ENCODE results near the gene GLG1.
"Not testable (repeated sequence)": the region's sequence is repeated elsewhere in the genome, so short reads cannot be mapped to it uniquely, and the experiment has no call there.

- not testable (repeated sequence) for TF ChIP-seq POLR2AphosphoS5, POLR2A, SPI1, TAF1 (IDR thresholded peaks at IDR 0.05; ENCODE audit: low read depth, low read length)
These were observed 183.2 kb downstream of the GLG1 start for GRCh38 chr16:74423721-74424120.

Measured in GM12891 (cell line).